ENCODE results near the gene TMEM191C. TPM values are rescaled to one million over a fixed set of nuclear protein-coding genes. Genes with fewer than 3 reads are reported as not detected.

Gene TMEM191C
- total and polyA plus RNA-seq, 2 of the 13 experiments (the other 11 are each of a cell fraction or from before 2014, with no cell fraction given), result 1.2 to 2.9 TPM

DNA sequence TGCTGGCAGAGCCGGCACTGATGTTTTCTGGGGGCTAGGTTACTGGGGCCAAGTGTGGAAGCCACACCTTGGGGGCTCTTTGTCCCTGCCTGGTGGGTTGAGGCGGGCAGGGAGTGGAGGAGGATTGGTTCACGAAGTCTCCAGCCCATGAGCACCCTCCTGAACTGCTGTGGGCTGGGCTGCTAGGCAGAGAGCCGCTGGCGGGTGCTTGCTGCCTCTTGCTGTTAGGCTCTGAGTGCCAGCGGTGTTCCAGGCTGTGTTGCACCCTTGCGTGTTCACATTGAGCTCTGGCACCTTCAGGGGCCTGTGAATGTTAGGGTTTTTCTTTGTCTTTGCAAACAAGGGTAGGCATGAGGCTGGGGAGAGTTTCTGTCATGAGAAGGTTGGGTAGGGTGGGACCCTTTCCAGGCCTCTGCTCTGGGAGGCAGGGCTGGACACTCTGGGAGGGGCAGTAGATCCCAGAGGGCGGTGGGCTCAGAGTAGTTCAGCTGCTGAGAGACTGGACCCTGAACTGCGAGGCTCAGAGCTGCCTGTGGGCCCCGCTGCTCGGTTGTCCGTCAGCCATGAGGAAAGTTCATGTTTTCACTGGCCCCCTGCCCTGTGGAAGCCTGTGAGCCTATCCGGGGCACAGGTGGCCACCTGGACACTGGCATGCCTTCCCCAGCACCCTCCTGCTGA lies 24.0 kb upstream of the TMEM191C start (continued):
- TF ChIP-seq, protein P1, sequence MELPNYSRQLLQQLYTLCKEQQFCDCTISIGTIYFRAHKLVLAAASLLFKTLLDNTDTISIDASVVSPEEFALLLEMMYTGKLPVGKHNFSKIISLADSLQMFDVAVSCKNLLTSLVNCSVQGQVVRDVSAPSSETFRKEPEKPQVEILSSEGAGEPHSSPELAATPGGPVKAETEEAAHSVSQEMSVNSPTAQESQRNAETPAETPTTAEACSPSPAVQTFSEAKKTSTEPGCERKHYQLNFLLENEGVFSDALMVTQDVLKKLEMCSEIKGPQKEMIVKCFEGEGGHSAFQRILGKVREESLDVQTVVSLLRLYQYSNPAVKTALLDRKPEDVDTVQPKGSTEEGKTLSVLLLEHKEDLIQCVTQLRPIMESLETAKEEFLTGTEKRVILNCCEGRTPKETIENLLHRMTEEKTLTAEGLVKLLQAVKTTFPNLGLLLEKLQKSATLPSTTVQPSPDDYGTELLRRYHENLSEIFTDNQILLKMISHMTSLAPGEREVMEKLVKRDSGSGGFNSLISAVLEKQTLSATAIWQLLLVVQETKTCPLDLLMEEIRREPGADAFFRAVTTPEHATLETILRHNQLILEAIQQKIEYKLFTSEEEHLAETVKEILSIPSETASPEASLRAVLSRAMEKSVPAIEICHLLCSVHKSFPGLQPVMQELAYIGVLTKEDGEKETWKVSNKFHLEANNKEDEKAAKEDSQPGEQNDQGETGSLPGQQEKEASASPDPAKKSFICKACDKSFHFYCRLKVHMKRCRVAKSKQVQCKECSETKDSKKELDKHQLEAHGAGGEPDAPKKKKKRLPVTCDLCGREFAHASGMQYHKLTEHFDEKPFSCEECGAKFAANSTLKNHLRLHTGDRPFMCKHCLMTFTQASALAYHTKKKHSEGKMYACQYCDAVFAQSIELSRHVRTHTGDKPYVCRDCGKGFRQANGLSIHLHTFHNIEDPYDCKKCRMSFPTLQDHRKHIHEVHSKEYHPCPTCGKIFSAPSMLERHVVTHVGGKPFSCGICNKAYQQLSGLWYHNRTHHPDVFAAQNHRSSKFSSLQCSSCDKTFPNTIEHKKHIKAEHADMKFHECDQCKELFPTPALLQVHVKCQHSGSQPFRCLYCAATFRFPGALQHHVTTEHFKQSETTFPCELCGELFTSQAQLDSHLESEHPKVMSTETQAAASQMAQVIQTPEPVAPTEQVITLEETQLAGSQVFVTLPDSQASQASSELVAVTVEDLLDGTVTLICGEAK (IDR thresholded peaks at IDR 0.05), result no peak
- TF ChIP-seq, protein P1 (CRISPR knock-in tag; IDR thresholded peaks at IDR 0.05), result no peak
- TF ChIP-seq MTA1 (CRISPR knock-in tag; IDR thresholded peaks at IDR 0.05; ENCODE audit: borderline replicate concordance), result 0 out of 2 replicates have a peak, but pooled peaks have one; percentile 38
- TF ChIP-seq ZNF563 (CRISPR knock-in tag; IDR thresholded peaks at IDR 0.05), result no peak
- no peak for TF ChIP-seq NCOA2 (CRISPR knock-in tag; IDR thresholded peaks at IDR 0.05)
- no peak for TF ChIP-seq NR1H2 (CRISPR knock-in tag; IDR thresholded peaks at IDR 0.05; ENCODE audit: borderline replicate concordance, low read depth)
- no peak for TF ChIP-seq PAX8 (CRISPR knock-in tag; IDR thresholded peaks at IDR 0.05; ENCODE audit: borderline replicate concordance)
- peak; percentile 73 for TF ChIP-seq PAXIP1 (CRISPR knock-in tag; conservative IDR thresholded peaks at IDR 0.05)
- TF ChIP-seq, protein P2, sequence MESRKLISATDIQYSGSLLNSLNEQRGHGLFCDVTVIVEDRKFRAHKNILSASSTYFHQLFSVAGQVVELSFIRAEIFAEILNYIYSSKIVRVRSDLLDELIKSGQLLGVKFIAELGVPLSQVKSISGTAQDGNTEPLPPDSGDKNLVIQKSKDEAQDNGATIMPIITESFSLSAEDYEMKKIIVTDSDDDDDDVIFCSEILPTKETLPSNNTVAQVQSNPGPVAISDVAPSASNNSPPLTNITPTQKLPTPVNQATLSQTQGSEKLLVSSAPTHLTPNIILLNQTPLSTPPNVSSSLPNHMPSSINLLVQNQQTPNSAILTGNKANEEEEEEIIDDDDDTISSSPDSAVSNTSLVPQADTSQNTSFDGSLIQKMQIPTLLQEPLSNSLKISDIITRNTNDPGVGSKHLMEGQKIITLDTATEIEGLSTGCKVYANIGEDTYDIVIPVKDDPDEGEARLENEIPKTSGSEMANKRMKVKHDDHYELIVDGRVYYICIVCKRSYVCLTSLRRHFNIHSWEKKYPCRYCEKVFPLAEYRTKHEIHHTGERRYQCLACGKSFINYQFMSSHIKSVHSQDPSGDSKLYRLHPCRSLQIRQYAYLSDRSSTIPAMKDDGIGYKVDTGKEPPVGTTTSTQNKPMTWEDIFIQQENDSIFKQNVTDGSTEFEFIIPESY (CRISPR knock-in tag; IDR thresholded peaks at IDR 0.05), result peak; percentile 55; the same call in 1 of the 2 replicates
- TF ChIP-seq, protein P3, sequence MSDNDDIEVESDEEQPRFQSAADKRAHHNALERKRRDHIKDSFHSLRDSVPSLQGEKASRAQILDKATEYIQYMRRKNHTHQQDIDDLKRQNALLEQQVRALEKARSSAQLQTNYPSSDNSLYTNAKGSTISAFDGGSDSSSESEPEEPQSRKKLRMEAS (IDR thresholded peaks at IDR 0.05), result 0 out of 2 replicates have a peak, but pooled peaks have one; percentile 17
- no peak for TF ChIP-seq SNRNP70 (IDR thresholded peaks at IDR 0.05; ENCODE audit: low read depth, low read length)
- no peak for TF ChIP-seq ZNF274 (CRISPR knock-in tag; IDR thresholded peaks at IDR 0.05)
- TF ChIP-seq ZNF468 (CRISPR knock-in tag; IDR thresholded peaks at IDR 0.05), result no peak

All from HepG2 (cell line).